IMR-90 (cell line): ENCODE data around the gene CD99. TPM values are rescaled to one million over a fixed set of nuclear protein-coding genes. Genes with fewer than 3 reads are reported as not detected.
"Not testable (repeated sequence)": the region's sequence is repeated elsewhere in the genome, so short reads cannot be mapped to it uniquely, and the experiment has no call there.

Experiments used
- ATAC-seq: fragments of 200-7000 bp; cut with Tn5 transposase; 2 replicates; pipeline ENCODE4 v1.9.1; 2020; ENCODE audit warnings: low read depth, mild to moderate bottlenecking, moderate library complexity
- BruUV-seq: library from RNA; stranded (reverse); fragments of 400-500 nt; replicated peaks from 2 replicates; lab custom pipeline; 2021; lab: Mats Ljungman, UMichigan
- CTCF ChIA-PET: fragments of 300-600 bp; formaldehyde crosslinking; extraction: SDS; loops from one replicate; lab custom pipeline; 2021; ENCODE audit warnings: antibody characterized with exemption; lab: Yijun Ruan, JAX
- POLR2A ChIA-PET: fragments of 300-600 bp; sonication (Branson Sonifier 250); formaldehyde crosslinking; loops from one replicate; lab custom pipeline; 2022; ENCODE audit warnings: antibody characterized with exemption; ENCODE audit not compliant: unreplicated experiment; lab: Charles Lee
- DNase-seq: peaks from one replicate; pipeline ENCODE4 v3.0.0; 2013
- H2AFZ ChIP-seq: replicated peaks from 2 replicates; pipeline ENCODE3; 2013; ENCODE audit warnings: low read length, mild to moderate bottlenecking; ENCODE audit not compliant: poor library complexity
- H2AK5ac ChIP-seq: 2 replicates; pipeline ENCODE4 v1.6.1; 2013; ENCODE audit warnings: low read depth, low read length, inconsistent platforms
- H2AK9ac ChIP-seq: replicated peaks from 2 replicates; pipeline ENCODE3; 2013; ENCODE audit warnings: mild to moderate bottlenecking, low read depth, low read length, moderate library complexity; ENCODE audit not compliant: poor library complexity
- H2BK120ac ChIP-seq: 2 replicates; pipeline ENCODE4 v1.6.1; 2013; ENCODE audit warnings: low read depth, low read length, inconsistent platforms
- H2BK15ac ChIP-seq: 3 replicates; pipeline ENCODE4 v1.6.1; 2013; ENCODE audit warnings: low read depth, low read length, inconsistent platforms
- H2BK20ac ChIP-seq: 2 replicates; pipeline ENCODE4 v1.6.1; 2013; ENCODE audit warnings: low read depth, mild to moderate bottlenecking, inconsistent platforms, low read length, moderate library complexity
- H2BK5ac ChIP-seq: 2 replicates; pipeline ENCODE4 v1.6.1; 2013; ENCODE audit warnings: mild to moderate bottlenecking, low read depth, low read length, inconsistent platforms; ENCODE audit not compliant: poor library complexity, severe bottlenecking
- H3K14ac ChIP-seq: replicated peaks from 2 replicates; pipeline ENCODE4 v1.6.1; 2013; ENCODE audit warnings: low read depth, low read length, inconsistent platforms
- H3K18ac ChIP-seq: 2 replicates; pipeline ENCODE4 v1.6.1; 2013; ENCODE audit warnings: low read depth, low read length, control low read depth
- H3K23ac ChIP-seq: 2 replicates; pipeline ENCODE4 v1.6.1; 2013; ENCODE audit warnings: low read depth, low read length, inconsistent platforms
- H3K27ac ChIP-seq: 2 replicates; pipeline ENCODE4 v1.5.1; 2013; ENCODE audit warnings: mild to moderate bottlenecking, control low read depth, low read length; ENCODE audit not compliant: insufficient read depth
- H3K27me3 ChIP-seq: 2 replicates; pipeline ENCODE4 v1.6.1; 2013; ENCODE audit warnings: low read length; ENCODE audit not compliant: control insufficient read depth, insufficient read depth
- H3K36me3 ChIP-seq: 2 replicates; pipeline ENCODE4 v1.6.1; 2013; ENCODE audit warnings: low read length, mixed read lengths; ENCODE audit not compliant: control insufficient read depth, insufficient read depth
- H3K4ac ChIP-seq: 2 replicates; pipeline ENCODE4 v1.6.1; 2013; ENCODE audit warnings: low read depth, low read length, inconsistent platforms
- H3K4me1 ChIP-seq: 2 replicates; pipeline ENCODE4 v1.6.1; 2013; ENCODE audit warnings: low read length, mixed read lengths; ENCODE audit not compliant: control insufficient read depth, insufficient read depth
- H3K4me2 ChIP-seq: 2 replicates; pipeline ENCODE4 v1.6.1; 2013; ENCODE audit warnings: low read depth, mild to moderate bottlenecking, control low read depth, low read length, moderate library complexity
- H3K4me3 ChIP-seq: 2 replicates; pipeline ENCODE4 v1.5.1; 2013; ENCODE audit warnings: low read depth, mild to moderate bottlenecking, control low read depth, low read length, moderate library complexity; ENCODE audit not compliant: insufficient read depth
- H3K56ac ChIP-seq: 2 replicates; pipeline ENCODE4 v1.6.1; 2013; ENCODE audit warnings: low read length, inconsistent platforms; ENCODE audit not compliant: insufficient read depth; ENCODE audit errors: extremely low read depth
- H3K79me1 ChIP-seq, 2 experiments: 2 replicates each; pipeline ENCODE4 v1.6.1; 2013; ENCODE audit warnings: low read length in 2 of 2, inconsistent platforms in 1 of 2, low read depth in 1 of 2
- H3K9ac ChIP-seq: 2 replicates; pipeline ENCODE4 v1.6.1; 2013; ENCODE audit warnings: low read depth, low read length, control low read depth
- H3K9me1 ChIP-seq: 2 replicates; pipeline ENCODE4 v1.6.1; 2013; ENCODE audit warnings: low read length, inconsistent platforms; ENCODE audit not compliant: insufficient read depth
- H3K9me3 ChIP-seq: 2 replicates; pipeline ENCODE4 v1.6.1; 2013; ENCODE audit warnings: low read length; ENCODE audit not compliant: control insufficient read depth, insufficient read depth
- H4K20me1 ChIP-seq: 2 replicates; pipeline ENCODE4 v1.6.1; 2013; ENCODE audit warnings: low read length, inconsistent platforms; ENCODE audit not compliant: insufficient read depth
- H4K5ac ChIP-seq: 2 replicates; pipeline ENCODE4 v1.6.1; 2013; ENCODE audit warnings: mild to moderate bottlenecking, low read depth, low read length, control low read depth
- H4K8ac ChIP-seq, 2 experiments: 2 replicates each; pipeline ENCODE4 v1.6.1; 2013; ENCODE audit warnings: low read depth in 2 of 2, low read length in 2 of 2, control low read depth in 1 of 2, inconsistent platforms in 1 of 2
- H4K91ac ChIP-seq: 2 replicates; pipeline ENCODE4 v1.6.1; 2013; ENCODE audit warnings: low read depth, low read length, inconsistent platforms; ENCODE audit not compliant: insufficient read depth
- CHD1 ChIP-seq: IDR thresholded peaks from 2 replicates; pipeline ENCODE4 v1.6.1; 2012; ENCODE audit warnings: low read depth, low read length, improper control_type of control experiment
- WGBS, 2 experiments: methylation state at CpG; one replicate each; pipeline versions ENCODE4 v1.1.5 to v1.1.7; 2013; ENCODE audit warnings: missing lambda C conversion rate in 2 of 2; ENCODE audit not compliant: insufficient read length in 1 of 2; ENCODE audit errors: extremely low coverage in 2 of 2; 5-methylcytosine and 5-hydroxymethylcytosine counted together
- dilution Hi-C: fragments of 300-500 bp; cut with HindIII; formaldehyde crosslinking; loops from one replicate; pipeline ENCODE4 v1.14.3; 2018; ENCODE audit warnings: low sequenced_read_pairs; ENCODE audit not compliant: unreplicated experiment
- in situ Hi-C: fragments of 300-500 bp; cut with MboI; formaldehyde crosslinking; loops from 3 replicates; pipeline ENCODE4 v1.14.3; 2019; ENCODE audit warnings: low sequenced_read_pairs, inconsistent platforms, mixed read lengths
- intact Hi-C: fragments of 100-400 bp; cut with micrococcal nuclease; formaldehyde crosslinking; loops from 2 replicates; pipeline ENCODE4 v1.10.0; 2022
- polyA plus RNA-seq, 3 experiments: library from polyadenylated mRNA; depleted of rRNA; stranded (reverse); fragments of >200 nt; gene quantifications; 2 replicates each; pipeline ENCODE4 v1.2.3, GENCODE V29; 2012; ENCODE audit warnings: low replicate concordance in 1 of 3
- total RNA-seq: library from RNA; depleted of rRNA; stranded (reverse); fragments of >200 nt; gene quantifications from 2 replicates; pipeline ENCODE4 v1.2.3, GENCODE V29; 2012

CD99 gene
- total and polyA plus RNA-seq, 2 of the 4 experiments (the other 2 are of a cell fraction), result 102 to 369 TPM

GRCh38 chrX:2769615-2770014, 78.5 kb downstream of the CD99 start:
- H4K5ac ChIP-seq, result no peak overlapping the region
- no peak overlapping the region for H3K14ac ChIP-seq
- peaks cover 1% of the 10 kb centered on the region; the same call in 1 of the 2 replicates for H3K9me3 ChIP-seq
- peaks cover 3% of the 10 kb centered on the region; the same call in 1 of the 2 replicates for H3K27me3 ChIP-seq
- no CpG with 5 or more reads among the region's 1 CpG for WGBS, 2 experiments
- H3K56ac ChIP-seq, result no peak overlapping the region
- no peak overlapping the region for H2BK15ac ChIP-seq
- no peaks in the 10 kb centered on the region for H3K79me1 ChIP-seq
- H3K18ac ChIP-seq, result no peak overlapping the region
- TF ChIP-seq CHD1, result no peak
- H4K20me1 ChIP-seq, result no peaks in the 10 kb centered on the region
- no peak overlapping the region for H3K27ac ChIP-seq
- intact Hi-C loops (no loop called here), in situ Hi-C loops (no loop called here), dilution Hi-C loops (no loop called here)
- ATAC-seq (no peak), DNase-seq (no peak)
- H4K8ac ChIP-seq, result no peak overlapping the region
- ChIA-PET CTCF (no interaction called here), POLR2A (no interaction called here)
- no peak overlapping the region for H2AK5ac ChIP-seq
- no peak overlapping the region for H4K91ac ChIP-seq
- H3K9me1 ChIP-seq, result no peaks in the 10 kb centered on the region
- no peak overlapping the region for H3K4me3 ChIP-seq
- no peak overlapping the region for H2BK20ac ChIP-seq
- no peak overlapping the region for H3K9ac ChIP-seq
- no peak overlapping the region for H2BK120ac ChIP-seq
- H2AK9ac ChIP-seq, result no peak overlapping the region
- BruUV-seq, result no TSS peak
- no peak overlapping the region for H2AFZ ChIP-seq
- H3K4me1 ChIP-seq, result no peaks in the 10 kb centered on the region
- H3K4me2 ChIP-seq, result no peak overlapping the region
- H2BK5ac ChIP-seq, result no peak overlapping the region
- no peaks in the 10 kb centered on the region for H3K36me3 ChIP-seq
- H3K4ac ChIP-seq, result no peak overlapping the region
- no peak overlapping the region for H3K23ac ChIP-seq

- H3K9me1 ChIP-seq, H3K4ac ChIP-seq, H2BK20ac ChIP-seq, H4K5ac ChIP-seq, H4K20me1 ChIP-seq, H3K23ac ChIP-seq, H3K27me3 ChIP-seq, H3K18ac ChIP-seq, H2BK15ac ChIP-seq, DNase-seq, intact Hi-C loops, H4K91ac ChIP-seq, H3K79me1 ChIP-seq, H3K4me1 ChIP-seq, H2AK5ac ChIP-seq, H4K8ac ChIP-seq, H3K9me3 ChIP-seq, H3K56ac ChIP-seq, H3K4me3 ChIP-seq, H2AFZ ChIP-seq, in situ Hi-C loops, CTCF ChIA-PET, H2AK9ac ChIP-seq, H2BK120ac ChIP-seq, dilution Hi-C loops, BruUV-seq, H2BK5ac ChIP-seq, H3K14ac ChIP-seq, H3K4me2 ChIP-seq, H3K36me3 ChIP-seq, H3K9ac ChIP-seq, ATAC-seq, H3K27ac ChIP-seq, POLR2A ChIA-PET: not testable (repeated sequence)
- WGBS, 2 experiments, result 25 to 100% methylated on average over 1 to 2 of the region's 10 CpGs
Measured at GRCh38 chrX:2773166-2774055, 82.3 kb downstream of the CD99 start.
